MM.1S (cell line): ENCODE data around the gene SLC25A26.

Experiments
- DNase-seq: peaks from one replicate; pipeline ENCODE4 v3.0.0-alpha.2; 2015
- H2AFZ ChIP-seq: fragments of 300-600 bp; sonication (generic); 2 replicates; pipeline ENCODE4 v1.6.0; 2016; ENCODE audit warnings: antibody characterized with exemption, low read length
- H3F3A ChIP-seq: fragments of 300-600 bp; sonication (generic); 2 replicates; pipeline ENCODE4 v1.6.1; 2016; ENCODE audit warnings: mild to moderate bottlenecking, antibody characterized with exemption, low read length, moderate library complexity, mixed read lengths; ENCODE audit not compliant: insufficient read depth
- H3K27ac ChIP-seq: fragments of 300-600 bp; sonication (generic); 2 replicates; pipeline ENCODE4 v1.5.1; 2016; ENCODE audit warnings: mild to moderate bottlenecking, low read length
- H3K27me3 ChIP-seq: fragments of 300-600 bp; sonication (generic); replicated peaks from 2 replicates; pipeline ENCODE4 v1.6.0; 2016; ENCODE audit warnings: low read length; ENCODE audit not compliant: insufficient read depth
- H3K36me3 ChIP-seq: fragments of 300-600 bp; sonication (generic); replicated peaks from 2 replicates; pipeline ENCODE4 v1.6.1; 2016; ENCODE audit warnings: mild to moderate bottlenecking, low read length, mixed read lengths; ENCODE audit not compliant: insufficient read depth
- H3K4me1 ChIP-seq: fragments of 300-600 bp; sonication (generic); 2 replicates; pipeline ENCODE4 v1.6.1; 2016; ENCODE audit warnings: low read length, mixed read lengths
- H3K4me2 ChIP-seq: fragments of 300-600 bp; sonication (generic); 2 replicates; pipeline ENCODE4 v1.6.0; 2016; ENCODE audit warnings: low read depth, low read length
- H3K4me3 ChIP-seq: fragments of 300-600 bp; sonication (generic); 2 replicates; pipeline ENCODE4 v1.5.1; 2016; ENCODE audit warnings: low read length, mixed read lengths
- H3K79me2 ChIP-seq: fragments of 300-600 bp; sonication (generic); 2 replicates; pipeline ENCODE4 v1.6.1; 2016; ENCODE audit warnings: mixed run types, low read length, mixed read lengths
- H3K9ac ChIP-seq: fragments of 300-600 bp; sonication (generic); 2 replicates; pipeline ENCODE4 v1.6.1; 2016; ENCODE audit warnings: low read length, mixed read lengths
- H3K9me2 ChIP-seq: fragments of 300-600 bp; sonication (generic); replicated peaks from 2 replicates; pipeline ENCODE4 v1.6.1; 2016; ENCODE audit warnings: mild to moderate bottlenecking, low read length, mixed read lengths; ENCODE audit not compliant: insufficient read depth
- H3K9me3 ChIP-seq: fragments of 300-600 bp; sonication (generic); replicated peaks from 2 replicates; pipeline ENCODE4 v1.6.1; 2016; ENCODE audit warnings: mild to moderate bottlenecking, low read length, mixed read lengths; ENCODE audit not compliant: insufficient read depth
- H4K20me1 ChIP-seq: fragments of 300-600 bp; sonication (generic); 2 replicates; pipeline ENCODE4 v1.6.1; 2016; ENCODE audit warnings: mild to moderate bottlenecking, low read length, moderate library complexity, mixed read lengths; ENCODE audit not compliant: insufficient read depth
- EZH2 ChIP-seq: fragments of 300-600 bp; sonication (generic); optimal IDR thresholded peaks from 2 replicates; pipeline ENCODE3; 2017; ENCODE audit warnings: low read depth, mild to moderate bottlenecking, antibody characterized with exemption, low read length, mixed read lengths
- EZH2phosphoT487 ChIP-seq: fragments of 300-600 bp; sonication (generic); IDR thresholded peaks from 2 replicates; pipeline ENCODE4 v1.6.1; 2018; ENCODE audit warnings: antibody characterized with exemption, low read length
- TF ChIP-seq, protein P1 (sequence below): fragments of 300-600 bp; sonication (generic); IDR thresholded peaks from 2 replicates; pipeline ENCODE4 v1.5.1; 2016; ENCODE audit warnings: antibody characterized with exemption, low read length, mixed read lengths

The SLC25A26 gene

DNA sequence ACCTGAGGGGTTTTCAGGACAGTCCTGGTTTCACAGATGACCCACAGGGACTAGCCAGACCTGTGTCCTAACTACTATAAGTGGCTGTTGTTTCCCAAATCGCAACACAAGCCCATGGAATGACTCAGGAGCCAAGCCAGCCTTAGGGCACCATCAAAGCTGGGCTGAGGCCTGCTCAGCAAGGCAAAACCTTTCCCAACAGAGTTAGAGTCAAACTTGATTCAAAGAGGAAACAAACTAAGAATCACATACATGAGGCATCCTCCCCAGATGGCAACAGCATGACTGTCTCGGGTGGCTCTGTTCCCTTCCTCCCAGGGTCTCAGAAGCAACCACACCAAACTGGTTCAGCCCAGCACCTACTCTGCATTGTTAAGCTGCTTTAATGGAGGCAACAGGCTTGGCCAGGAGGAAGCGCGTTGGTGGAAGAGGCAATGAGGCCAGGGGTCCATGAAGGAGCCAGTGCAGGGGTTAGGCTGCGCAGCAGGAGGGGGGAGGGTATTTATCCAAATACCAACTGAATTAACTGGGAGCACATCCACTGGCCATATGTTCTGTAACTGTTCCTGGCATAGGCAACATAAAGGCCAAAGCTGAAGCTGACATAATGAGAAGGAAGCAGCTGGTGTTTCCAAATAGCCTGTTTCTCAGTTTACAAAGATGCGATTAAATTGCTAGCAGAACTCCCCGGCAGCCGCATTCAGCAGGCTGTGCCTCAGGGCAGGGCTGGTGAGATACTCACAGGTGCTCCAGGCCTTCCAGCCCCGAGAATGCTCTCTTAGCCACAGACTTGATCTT is 177.6 kb downstream of the SLC25A26 start:
- no peaks in the 10 kb centered on the region for H3K36me3 ChIP-seq
- H3K9ac ChIP-seq, result no peak overlapping the region

DNA sequence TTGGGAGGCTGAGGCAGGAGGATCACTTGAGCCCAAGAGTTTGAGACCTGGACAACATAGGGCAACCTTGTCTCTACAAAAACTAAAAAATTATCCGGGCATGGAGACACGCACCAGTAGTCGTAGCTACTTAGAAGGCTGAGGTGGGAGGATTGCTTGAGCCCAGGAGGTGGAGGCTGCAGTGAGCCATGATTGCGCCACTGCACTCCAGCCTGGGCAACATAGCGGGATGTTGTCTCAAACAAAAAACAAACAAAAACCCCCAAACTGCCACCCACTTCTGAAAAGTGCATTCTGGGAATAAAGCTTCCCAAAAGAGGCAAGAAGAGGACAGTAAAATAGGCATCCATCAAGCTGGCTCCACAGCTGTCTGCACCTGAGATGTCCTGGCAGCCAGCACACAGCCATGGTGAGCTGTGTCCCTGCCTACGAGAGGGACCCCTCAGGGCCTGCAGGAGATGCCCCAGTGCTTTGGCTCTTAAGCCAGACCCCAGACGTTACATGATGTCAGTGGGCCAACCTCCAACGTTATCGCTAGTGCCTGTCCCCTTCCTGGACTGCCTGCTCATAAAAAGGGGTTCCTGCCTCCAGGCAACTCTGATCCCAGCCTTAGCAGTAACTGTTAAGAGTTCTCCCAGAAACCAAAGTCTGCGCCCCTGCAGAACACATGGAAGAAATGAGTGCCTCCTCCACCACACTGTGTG is 178.9 kb downstream of the SLC25A26 start:
- no peak overlapping the region for H3K4me2 ChIP-seq
- DNase-seq, result no peak
- no peaks in the 10 kb centered on the region for H3K36me3 ChIP-seq

More for the DNA sequence above, 177.6 kb downstream of the SLC25A26 start:
- no peak overlapping the region for H3K4me2 ChIP-seq
- H3K9me3 ChIP-seq, result no peaks in the 10 kb centered on the region
- H3K27me3 ChIP-seq, result no peaks in the 10 kb centered on the region
- no peaks in the 10 kb centered on the region for H3F3A ChIP-seq
- no peak overlapping the region for H3K4me3 ChIP-seq
- no peaks in the 10 kb centered on the region for H3K79me2 ChIP-seq
- no peak for DNase-seq
- H4K20me1 ChIP-seq, result no peaks in the 10 kb centered on the region
- H3K4me1 ChIP-seq, result no peaks in the 10 kb centered on the region
- H3K9me2 ChIP-seq, result no peaks in the 10 kb centered on the region
- no peak overlapping the region for H2AFZ ChIP-seq
- no peak for TF ChIP-seq EZH2phosphoT487
- TF ChIP-seq, protein P1, sequence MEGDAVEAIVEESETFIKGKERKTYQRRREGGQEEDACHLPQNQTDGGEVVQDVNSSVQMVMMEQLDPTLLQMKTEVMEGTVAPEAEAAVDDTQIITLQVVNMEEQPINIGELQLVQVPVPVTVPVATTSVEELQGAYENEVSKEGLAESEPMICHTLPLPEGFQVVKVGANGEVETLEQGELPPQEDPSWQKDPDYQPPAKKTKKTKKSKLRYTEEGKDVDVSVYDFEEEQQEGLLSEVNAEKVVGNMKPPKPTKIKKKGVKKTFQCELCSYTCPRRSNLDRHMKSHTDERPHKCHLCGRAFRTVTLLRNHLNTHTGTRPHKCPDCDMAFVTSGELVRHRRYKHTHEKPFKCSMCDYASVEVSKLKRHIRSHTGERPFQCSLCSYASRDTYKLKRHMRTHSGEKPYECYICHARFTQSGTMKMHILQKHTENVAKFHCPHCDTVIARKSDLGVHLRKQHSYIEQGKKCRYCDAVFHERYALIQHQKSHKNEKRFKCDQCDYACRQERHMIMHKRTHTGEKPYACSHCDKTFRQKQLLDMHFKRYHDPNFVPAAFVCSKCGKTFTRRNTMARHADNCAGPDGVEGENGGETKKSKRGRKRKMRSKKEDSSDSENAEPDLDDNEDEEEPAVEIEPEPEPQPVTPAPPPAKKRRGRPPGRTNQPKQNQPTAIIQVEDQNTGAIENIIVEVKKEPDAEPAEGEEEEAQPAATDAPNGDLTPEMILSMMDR, result no peak
- no peak for TF ChIP-seq EZH2
- H3K27ac ChIP-seq, result no peak overlapping the region

DNA sequence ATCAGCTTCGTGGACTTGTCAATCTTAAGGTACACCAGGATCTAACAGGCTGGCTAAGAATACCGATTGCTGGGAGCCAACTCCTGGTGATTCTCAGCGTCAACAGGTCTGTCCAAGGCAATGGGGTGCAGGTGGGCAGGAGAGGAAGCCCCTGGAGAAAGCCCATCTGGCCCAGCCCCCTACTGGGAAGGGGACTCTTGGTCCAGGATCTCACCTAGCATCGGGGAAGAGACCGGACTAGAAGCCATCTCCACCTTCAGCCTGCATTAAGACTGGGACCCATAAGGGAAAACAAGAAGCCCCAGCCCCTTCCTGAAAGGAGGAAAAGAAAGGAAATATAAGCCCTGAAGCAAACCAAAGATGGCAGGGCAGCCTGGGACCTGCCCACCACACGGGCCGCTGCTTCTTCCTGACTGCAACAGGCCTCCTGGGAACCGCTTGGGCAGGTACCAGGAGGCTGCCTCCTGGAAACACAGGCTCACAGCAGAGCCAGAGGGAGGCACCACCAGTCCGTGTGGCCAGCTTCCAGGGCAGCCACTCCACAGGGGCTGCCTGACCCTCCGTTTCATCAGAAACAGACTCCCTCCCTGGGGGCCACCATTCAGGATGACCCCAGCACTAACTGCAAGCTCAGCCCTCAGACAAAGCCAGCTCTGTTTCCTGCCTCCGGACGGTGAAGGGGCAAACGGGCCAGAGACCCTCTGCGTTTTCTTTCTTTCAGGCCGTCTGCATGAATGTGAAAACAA is 179.8 kb downstream of the SLC25A26 start:
- Histone ChIP-seq H2AFZ (no peak overlapping the region), H3F3A (no peaks in the 10 kb centered on the region), H3K4me2 (no peak overlapping the region), H3K27ac (no peak overlapping the region), H3K9me2 (no peaks in the 10 kb centered on the region), H3K9me3 (no peaks in the 10 kb centered on the region), H3K4me1 (no peaks in the 10 kb centered on the region), H3K4me3 (no peak overlapping the region), H3K36me3 (no peaks in the 10 kb centered on the region), H4K20me1 (no peaks in the 10 kb centered on the region), H3K79me2 (0 out of 2 replicates have a peak, but pooled peaks cover 1% of the 10 kb centered on the region), H3K27me3 (no peaks in the 10 kb centered on the region), H3K9ac (no peak overlapping the region)
- no peak for DNase-seq
- TF ChIP-seq EZH2 (no peak), EZH2phosphoT487 (no peak)
- TF ChIP-seq, protein P1, result no peak

More for the DNA sequence above, 178.9 kb downstream of the SLC25A26 start:
- no peaks in the 10 kb centered on the region for H4K20me1 ChIP-seq
- H2AFZ ChIP-seq, result no peak overlapping the region
- no peak overlapping the region for H3K27ac ChIP-seq
- TF ChIP-seq EZH2phosphoT487 (no peak), EZH2 (no peak)
- TF ChIP-seq, protein P1, result no peak
- no peak overlapping the region for H3K4me3 ChIP-seq
- no peaks in the 10 kb centered on the region for H3K9me3 ChIP-seq
- H3K9me2 ChIP-seq, result no peaks in the 10 kb centered on the region
- no peak overlapping the region for H3K9ac ChIP-seq
- no peaks in the 10 kb centered on the region for H3K27me3 ChIP-seq
- H3K4me1 ChIP-seq, result no peaks in the 10 kb centered on the region
- no peaks in the 10 kb centered on the region for H3F3A ChIP-seq
- H3K79me2 ChIP-seq, result no peaks in the 10 kb centered on the region
